ENCODE measurements around the gene TRPV6. TPM values are rescaled to one million over a fixed set of nuclear protein-coding genes. Genes with fewer than 3 reads are reported as not detected.

TRPV6 gene
- total and polyA plus RNA-seq, 2 experiments from 2014 or later = 0.08 to 0.80 TPM

- Histone ChIP-seq H2AFZ (no peak overlapping the region), H3K4me1 (ENCODE audit: insufficient read depth) (no peaks in the 10 kb centered on the region), H3K27me3 (ENCODE audit: insufficient read depth) (peaks cover 9% of the 10 kb centered on the region; the same call in 1 of the 2 replicates), H4K20me1 (replicated peaks; ENCODE audit: insufficient read depth) (no peaks in the 10 kb centered on the region), H3K27ac (ENCODE audit: low read depth) (no peak overlapping the region), H3K36me3 (ENCODE audit: insufficient read depth) (no peaks in the 10 kb centered on the region), H3K4me2 (no peak overlapping the region), H3K4me3 (no peak overlapping the region), H3F3A (replicated peaks; ENCODE audit: low read depth) (no peaks in the 10 kb centered on the region), H3K9me2 (ENCODE audit: insufficient read depth) (no peaks in the 10 kb centered on the region), H3K79me2 (replicated peaks; ENCODE audit: insufficient read depth) (no peaks in the 10 kb centered on the region)
- ATAC-seq (no peak), DNase-seq (ENCODE audit: low spot score) (no peak)
- Mint-ChIP-seq H3K27me3 (ENCODE audit: insufficient read depth, low read depth, poor library complexity) (peaks cover 7% of the 10 kb centered on the region), H3K27ac (no peak overlapping the region), H3K36me3 (ENCODE audit: low read depth) (no peaks in the 10 kb centered on the region; the same call in 2 of the 3 replicates), H3K4me3 (no peak overlapping the region), H3K4me1 (no peaks in the 10 kb centered on the region), H3K9me3 (no peaks in the 10 kb centered on the region; the same call in 2 of the 3 replicates)
- TF ChIP-seq EZH2phosphoT487 (IDR thresholded peaks at IDR 0.05; ENCODE audit: unreplicated experiment) = no peak
- no peak for TF ChIP-seq EZH2 (IDR thresholded peaks at IDR 0.05; ENCODE audit: low read depth, unreplicated experiment)
- no peak for TF ChIP-seq STAT1 (IDR thresholded peaks at IDR 0.05; ENCODE audit: unreplicated experiment)
These were observed 37.8 kb upstream of the TRPV6 start for GRCh38 chr7:142923391-142923790.

- no peak for DNase-seq (ENCODE audit: low spot score)
- Mint-ChIP-seq H3K4me1 (no peaks in the 10 kb centered on the region), H3K27ac (no peak overlapping the region), H3K27me3 (ENCODE audit: insufficient read depth, low read depth, poor library complexity) (peaks cover 5% of the 10 kb centered on the region), H3K9me3 (no peaks in the 10 kb centered on the region), H3K4me3 (no peak overlapping the region), H3K36me3 (ENCODE audit: low read depth) (no peaks in the 10 kb centered on the region)
- TF ChIP-seq JUNB (IDR thresholded peaks at IDR 0.05; ENCODE audit: unreplicated experiment) = no peak
- no peak for TF ChIP-seq ZNF331 (CRISPR knock-in tag; IDR thresholded peaks at IDR 0.05; ENCODE audit: low read depth)
- no peak for TF ChIP-seq POLR2AphosphoS5 (IDR thresholded peaks at IDR 0.05; ENCODE audit: low read depth)
- TF ChIP-seq ZNF114 (CRISPR knock-in tag; IDR thresholded peaks at IDR 0.05) = no peak
- no peak for TF ChIP-seq CREB1 (CRISPR knock-in tag; IDR thresholded peaks at IDR 0.05; ENCODE audit: low read depth)
- no peak for TF ChIP-seq REST (IDR thresholded peaks at IDR 0.05; ENCODE audit: unreplicated experiment)
- TF ChIP-seq STAT1 (IDR thresholded peaks at IDR 0.05; ENCODE audit: unreplicated experiment) = no peak
- no peak for TF ChIP-seq CTCF (conservative IDR thresholded peaks at IDR 0.05; ENCODE audit: low read depth in 2 of 2)
- TF ChIP-seq EZH2 (IDR thresholded peaks at IDR 0.05; ENCODE audit: low read depth, unreplicated experiment) = no peak
- no peak for TF ChIP-seq NANOG (IDR thresholded peaks at IDR 0.05; ENCODE audit: borderline replicate concordance)
- no peak overlapping the region for H3K27ac ChIP-seq (ENCODE audit: low read depth)
- no peak overlapping the region for H3K4me3 ChIP-seq
- no peak overlapping the region for H2AFZ ChIP-seq
- no peaks in the 10 kb centered on the region for H3K36me3 ChIP-seq (ENCODE audit: insufficient read depth)
- H3K4me1 ChIP-seq (ENCODE audit: insufficient read depth) = no peaks in the 10 kb centered on the region
- no peaks in the 10 kb centered on the region for H3K79me2 ChIP-seq (replicated peaks; ENCODE audit: insufficient read depth)
- 0 out of 2 replicates have a peak, but pooled peaks cover 3% of the 10 kb centered on the region for H3K9me2 ChIP-seq (ENCODE audit: insufficient read depth)
- no peaks in the 10 kb centered on the region for H3K27me3 ChIP-seq (ENCODE audit: insufficient read depth)
- no peaks in the 10 kb centered on the region for H3F3A ChIP-seq (replicated peaks; ENCODE audit: low read depth)
- ATAC-seq = no peak
- H4K20me1 ChIP-seq (replicated peaks; ENCODE audit: insufficient read depth) = no peaks in the 10 kb centered on the region
- no peak overlapping the region for H3K4me2 ChIP-seq
These were observed 34.1 kb upstream of the TRPV6 start for GRCh38 chr7:142919656-142920055.

All from GM23338 (cell line).